ENCODE measurements around the gene ELP5. TPM values are rescaled to one million over a fixed set of nuclear protein-coding genes. Genes with fewer than 3 reads are reported as not detected.

Gene ELP5
- total RNA-seq (2022; extraction: Qiagen RNA extraction; ENCODE audit: low read depth): 117 to 137 TPM (median 127 TPM) in 5 replicates

GRCh38 chr17:7252176-7253043 is at the start of gene ELP5:
TSS of gene ELP5 (plus strand) at chr17:7252215. CDS start at chr17:7252551, 336 bp downstream.

GRCh38 chr17:7219812-7220592 is 32.0 kb upstream of the ELP5 start, which contains the start of the genes ACADVL and DLG4:
TSS of gene ACADVL (plus strand) at chr17:7219938. CDS start at chr17:7219985, 47 bp downstream.
TSS of gene DLG4 (minus strand) at chr17:7219836.

DNA sequence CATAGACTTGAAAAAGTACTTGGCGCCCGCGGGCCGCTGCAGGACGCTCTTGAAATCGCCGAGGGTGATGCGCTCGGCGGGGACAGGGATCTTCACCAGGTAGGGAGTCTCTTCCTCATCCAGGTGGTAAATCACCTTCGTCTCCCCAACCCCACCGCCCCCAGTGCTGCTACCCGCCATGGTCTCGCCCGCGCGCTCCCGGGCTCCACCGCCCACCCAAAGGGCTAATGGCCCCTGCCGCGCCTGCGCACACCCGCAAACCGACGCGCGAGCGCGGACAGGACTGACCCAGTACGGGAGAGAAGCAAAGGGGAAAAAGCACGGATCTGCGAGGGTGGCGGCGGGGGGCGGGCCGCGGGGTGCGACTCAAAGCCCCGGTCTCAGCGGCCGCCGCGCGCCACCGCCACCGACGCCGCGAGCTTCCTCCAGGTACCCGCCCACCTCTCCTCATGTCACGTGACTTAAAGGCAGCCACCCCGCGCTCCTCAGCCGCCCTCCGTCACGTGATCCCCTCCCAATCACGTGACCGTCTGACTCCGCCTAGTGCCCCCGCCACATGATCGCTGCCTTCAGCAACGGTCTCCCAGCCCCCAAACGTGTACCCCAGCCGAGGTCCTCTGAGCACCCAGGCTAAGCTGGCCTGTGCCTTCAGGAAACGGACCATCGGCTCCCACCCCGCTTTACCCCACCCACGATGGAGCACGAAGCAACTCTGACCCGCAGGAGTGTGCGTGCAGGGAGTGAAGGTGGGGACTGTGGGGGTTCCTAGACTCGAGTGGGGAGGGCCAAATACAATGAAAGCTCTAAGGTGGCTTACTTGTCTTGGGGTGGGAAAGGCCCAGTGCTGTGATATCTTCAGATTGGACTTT is 17.7 kb upstream of the ELP5 start, which contains the start of gene DVL2:
Gene DVL2, minus strand, starts transcription at position 435 of the 869 bp plus-strand sequence. Its CDS starts 255 bp downstream, at position 180.

DNA sequence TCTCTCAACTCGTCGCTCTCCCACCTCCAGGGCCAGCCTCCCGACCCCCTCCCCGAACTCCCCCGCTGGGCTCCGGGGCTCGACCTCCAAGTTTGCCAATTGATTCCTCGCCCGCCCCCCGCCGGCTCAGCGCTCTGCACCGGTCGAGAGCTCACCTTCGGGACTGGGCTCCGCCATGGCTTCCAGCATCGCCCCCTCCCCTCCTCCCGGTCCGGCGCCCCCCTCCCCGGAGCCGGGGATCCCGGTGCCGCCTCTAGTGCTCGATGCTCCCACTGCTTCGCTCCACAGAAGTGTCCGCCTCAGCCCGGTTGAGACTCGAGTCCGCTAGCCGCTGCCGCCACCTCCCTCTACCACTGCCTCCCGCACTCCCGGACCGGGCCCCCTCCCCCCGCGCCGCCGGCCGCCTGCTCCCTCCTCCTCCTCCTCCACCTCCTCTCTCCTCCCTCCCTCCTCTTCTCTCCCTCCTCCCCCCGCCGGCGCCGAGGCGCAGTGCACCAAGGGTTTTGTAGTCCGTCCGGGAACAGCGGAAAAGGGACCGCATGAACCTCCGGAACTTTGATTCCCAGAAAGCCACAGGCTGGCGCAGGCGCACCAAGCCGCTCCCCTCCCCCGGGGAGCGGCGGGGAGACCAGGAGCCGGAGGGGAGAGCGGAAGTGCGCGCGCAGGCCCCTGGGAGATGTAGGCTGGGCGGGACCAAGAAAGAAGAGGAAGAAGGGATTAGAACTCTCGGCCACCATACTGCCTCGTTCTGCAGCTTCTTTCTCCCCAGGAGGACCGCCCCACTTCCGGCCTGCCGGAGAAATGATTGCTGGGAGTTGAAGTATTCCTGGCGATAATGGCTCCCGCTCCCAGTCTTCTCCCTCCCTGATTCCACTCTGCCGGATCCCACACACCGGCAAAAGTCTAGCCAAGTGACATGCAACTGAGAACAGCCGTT is 12.7 kb upstream of the ELP5 start, which contains the start of gene PHF23:
Gene PHF23, minus strand, starts transcription at position 367 of the 937 bp plus-strand sequence. Its CDS starts 178 bp downstream, at position 189.

DNA sequence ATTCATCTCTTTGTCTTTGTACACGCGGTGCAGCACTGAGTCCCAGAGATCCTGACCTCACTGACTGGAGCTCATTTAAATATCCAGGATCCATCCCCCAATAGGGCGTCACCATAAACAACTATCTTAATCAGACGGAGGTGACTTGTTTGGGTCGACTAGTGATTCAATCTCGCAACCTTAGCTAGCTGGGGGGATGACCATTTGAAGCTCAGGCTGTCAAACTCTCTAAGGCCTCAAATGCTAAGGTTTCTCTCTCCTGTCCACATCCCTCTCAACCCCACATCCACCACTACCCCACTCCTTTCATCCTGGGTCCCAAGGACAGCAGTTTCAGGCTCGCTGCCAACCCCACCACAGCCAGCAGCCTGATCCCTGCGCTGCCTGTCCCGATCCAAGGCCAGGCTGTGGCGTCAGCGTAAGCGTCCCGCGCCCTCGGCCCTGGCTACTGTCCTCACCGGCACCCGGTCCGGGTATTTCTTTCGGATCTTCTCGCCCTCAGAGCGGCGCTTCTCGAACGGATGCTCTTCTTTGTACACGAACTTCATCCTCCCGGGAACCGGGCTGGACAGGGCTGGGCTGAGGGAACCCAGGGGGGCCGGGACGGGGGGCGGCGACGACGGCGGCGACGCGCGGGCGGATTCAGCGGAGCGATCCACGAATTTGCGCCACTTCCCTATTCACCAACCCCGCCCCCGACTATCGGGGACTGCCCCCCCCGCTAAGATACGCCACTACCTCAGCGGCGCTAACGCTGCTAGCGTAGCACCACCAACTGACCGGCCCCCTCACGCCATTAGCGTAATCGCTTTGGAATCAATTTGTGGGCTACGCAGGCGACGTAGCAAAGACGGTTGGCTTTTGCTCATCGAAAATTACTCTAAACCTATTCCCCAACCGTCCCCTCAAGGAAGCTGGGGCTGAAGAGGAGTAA is 10.0 kb upstream of the ELP5 start, which contains the start of gene GABARAP:
Gene GABARAP, minus strand, starts transcription at position 667 of the 934 bp plus-strand sequence. Its CDS starts 119 bp downstream, at position 548.

GRCh38 chr17:7251661-7252175 is 297 bp upstream of the ELP5 start, which contains the start of gene CTDNEP1:
TSS of gene CTDNEP1 (minus strand) at chr17:7251734. CDS start at chr17:7251296, 438 bp downstream.

GRCh38 chr17:7262192-7262934 is 10.3 kb downstream of the ELP5 start, which contains the start of gene CLDN7:
TSS of gene CLDN7 (minus strand) at chr17:7262478. CDS start at chr17:7262043, 435 bp downstream.

GRCh38 chr17:7281074-7281952 is 29.3 kb downstream of the ELP5 start, which contains the start of gene SLC2A4:
TSS of gene SLC2A4 (plus strand) at chr17:7281718. CDS start at chr17:7281935, 217 bp downstream.

GRCh38 chr17:7294614-7295153 is 42.7 kb downstream of the ELP5 start, which contains the start of gene YBX2:
TSS of gene YBX2 (minus strand) at chr17:7294639. CDS start at chr17:7294500, 139 bp downstream.

DNA sequence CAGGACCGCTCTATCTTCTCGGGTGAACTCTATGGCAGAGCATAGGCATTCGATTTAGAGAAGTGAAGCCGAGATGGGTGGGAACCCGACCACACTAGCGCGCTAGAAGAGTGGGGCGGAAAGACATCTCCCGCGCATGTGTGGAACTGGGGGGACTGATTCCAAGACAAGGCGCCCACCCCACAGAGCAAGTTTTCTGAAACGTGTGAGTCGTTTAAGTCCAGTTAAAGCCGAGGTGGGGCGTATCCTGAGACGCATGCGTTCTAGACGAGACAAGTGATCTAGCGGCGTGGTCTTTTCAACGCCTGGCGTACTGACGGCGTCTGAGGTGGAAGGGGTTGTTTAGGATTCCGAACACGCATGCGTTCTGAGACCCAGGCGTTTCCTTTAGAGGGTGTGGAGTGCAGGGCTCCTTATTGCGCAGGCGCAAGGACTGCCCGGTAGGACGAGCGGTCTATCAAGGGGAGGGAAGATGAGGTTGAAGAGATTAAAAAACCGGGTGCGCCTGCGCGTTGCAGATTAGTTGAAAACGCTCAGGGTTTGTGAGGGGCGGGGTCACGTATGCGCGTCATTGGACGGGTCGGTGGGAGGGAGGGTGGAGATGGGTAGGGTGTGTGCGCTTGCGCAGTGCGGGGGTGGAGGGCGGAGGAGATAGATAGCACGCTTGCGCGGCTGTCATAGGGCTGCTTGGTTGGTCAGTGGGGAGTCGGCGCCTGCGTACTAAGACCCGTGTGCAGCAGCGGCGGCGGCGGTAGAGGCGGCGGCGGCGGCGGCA is 55.1 kb downstream of the ELP5 start, which contains the start of gene EIF5A:
Gene EIF5A, plus strand, starts transcription at position 718 of the 775 bp plus-strand sequence. CDS start 2,008 bp downstream, outside the sequence.

Other genes starting within 250 kb of the ELP5 start
- 462 to 521 TPM (median 474 TPM) in 5 replicates for gene RNASEK, start 239.6 kb upstream of the ELP5 start, total RNA-seq (2022; extraction: Qiagen RNA extraction; ENCODE audit: low read depth)
- not detected in 5 replicates for gene BCL6B, start 229.2 kb upstream of the ELP5 start, total RNA-seq (2022; extraction: Qiagen RNA extraction; ENCODE audit: low read depth)
- 9.2 to 12.7 TPM (median 12.1 TPM) in 5 replicates for gene SLC16A13, start 216.2 kb upstream of the ELP5 start, total RNA-seq (2022; extraction: Qiagen RNA extraction; ENCODE audit: low read depth)
- not detected in 5 replicates for gene SLC16A11, start 208.1 kb upstream of the ELP5 start, total RNA-seq (2022; extraction: Qiagen RNA extraction; ENCODE audit: low read depth)
- gene CLEC10A, start 172.0 kb upstream of the ELP5 start, total RNA-seq (2022; extraction: Qiagen RNA extraction; ENCODE audit: low read depth): not detected in 5 replicates
- gene ASGR2, start 137.4 kb upstream of the ELP5 start, total RNA-seq (2022; extraction: Qiagen RNA extraction; ENCODE audit: low read depth): 0.24 TPM in 1 of 5 replicates, not detected in the others
- 0.82 to 1.2 TPM (median 1.0 TPM) in 5 replicates for gene ASGR1, start 72.8 kb upstream of the ELP5 start, total RNA-seq (2022; extraction: Qiagen RNA extraction; ENCODE audit: low read depth)
- gene DLG4, start 32.4 kb upstream of the ELP5 start, total RNA-seq (2022; extraction: Qiagen RNA extraction; ENCODE audit: low read depth): 7.9 to 9.6 TPM (median 8.9 TPM) in 5 replicates
- gene ACADVL, start 32.3 kb upstream of the ELP5 start, total RNA-seq (2022; extraction: Qiagen RNA extraction; ENCODE audit: low read depth): 353 to 465 TPM (median 434 TPM) in 5 replicates
- 28.0 to 42.0 TPM (median 34.1 TPM) in 5 replicates for gene DVL2, start 17.7 kb upstream of the ELP5 start, total RNA-seq (2022; extraction: Qiagen RNA extraction; ENCODE audit: low read depth)
- gene PHF23, start 12.8 kb upstream of the ELP5 start, total RNA-seq (2022; extraction: Qiagen RNA extraction; ENCODE audit: low read depth): 83.9 to 111 TPM (median 93.1 TPM) in 5 replicates
- gene GABARAP, start 9.8 kb upstream of the ELP5 start, total RNA-seq (2022; extraction: Qiagen RNA extraction; ENCODE audit: low read depth): 651 to 801 TPM (median 727 TPM) in 5 replicates
- gene CTDNEP1, start 481 bp upstream of the ELP5 start, total RNA-seq (2022; extraction: Qiagen RNA extraction; ENCODE audit: low read depth): 214 to 254 TPM (median 242 TPM) in 5 replicates
- gene CLDN7, start 10.3 kb downstream of the ELP5 start, total RNA-seq (2022; extraction: Qiagen RNA extraction; ENCODE audit: low read depth): 0.54 to 0.90 TPM (median 0.62 TPM) in 5 replicates
- 0.13 to 0.29 TPM (median 0.24 TPM) in 5 replicates for gene SLC2A4, start 29.5 kb downstream of the ELP5 start, total RNA-seq (2022; extraction: Qiagen RNA extraction; ENCODE audit: low read depth)
- 0.45 to 0.97 TPM (median 0.60 TPM) in 4 of 5 replicates, not detected in the other for gene YBX2, start 42.4 kb downstream of the ELP5 start, total RNA-seq (2022; extraction: Qiagen RNA extraction; ENCODE audit: low read depth)
- 1,623 to 1,819 TPM (median 1,736 TPM) in 5 replicates for gene EIF5A, start 55.4 kb downstream of the ELP5 start, total RNA-seq (2022; extraction: Qiagen RNA extraction; ENCODE audit: low read depth)
- gene GPS2, start 63.1 kb downstream of the ELP5 start, total RNA-seq (2022; extraction: Qiagen RNA extraction; ENCODE audit: low read depth): 91.6 to 105 TPM (median 99.8 TPM) in 5 replicates
- 24.3 to 33.5 TPM (median 29.7 TPM) in 5 replicates for gene NEURL4, start 77.1 kb downstream of the ELP5 start, total RNA-seq (2022; extraction: Qiagen RNA extraction; ENCODE audit: low read depth)
- gene ACAP1, start 84.3 kb downstream of the ELP5 start, total RNA-seq (2022; extraction: Qiagen RNA extraction; ENCODE audit: low read depth): 1.9 to 7.2 TPM (median 3.1 TPM) in 5 replicates
- gene KCTD11, start 99.9 kb downstream of the ELP5 start, total RNA-seq (2022; extraction: Qiagen RNA extraction; ENCODE audit: low read depth): 11.9 to 16.4 TPM (median 13.3 TPM) in 5 replicates
- not detected in 5 replicates for gene TMEM95, start 102.9 kb downstream of the ELP5 start, total RNA-seq (2022; extraction: Qiagen RNA extraction; ENCODE audit: low read depth)
- 1.5 to 2.4 TPM (median 1.8 TPM) in 5 replicates for gene TNK1, start 128.9 kb downstream of the ELP5 start, total RNA-seq (2022; extraction: Qiagen RNA extraction; ENCODE audit: low read depth)
- 36.7 to 43.5 TPM (median 37.7 TPM) in 5 replicates for gene PLSCR3, start 142.3 kb downstream of the ELP5 start, total RNA-seq (2022; extraction: Qiagen RNA extraction; ENCODE audit: low read depth)
- 181 to 224 TPM (median 197 TPM) in 5 replicates for gene TMEM256, start 151.9 kb downstream of the ELP5 start, total RNA-seq (2022; extraction: Qiagen RNA extraction; ENCODE audit: low read depth)
- 14.2 to 20.2 TPM (median 17.0 TPM) in 5 replicates for gene NLGN2, start 155.6 kb downstream of the ELP5 start, total RNA-seq (2022; extraction: Qiagen RNA extraction; ENCODE audit: low read depth)
- gene SPEM1, start 168.1 kb downstream of the ELP5 start, total RNA-seq (2022; extraction: Qiagen RNA extraction; ENCODE audit: low read depth): 0.09 TPM in 1 of 5 replicates, not detected in the others
- 0.10 to 0.14 TPM in 2 of 5 replicates, not detected in the others for gene SPEM2, start 173.4 kb downstream of the ELP5 start, total RNA-seq (2022; extraction: Qiagen RNA extraction; ENCODE audit: low read depth)
- 0.01 to 0.04 TPM in 2 of 5 replicates, not detected in the others for gene SPEM3, start 176.6 kb downstream of the ELP5 start, total RNA-seq (2022; extraction: Qiagen RNA extraction; ENCODE audit: low read depth)
- gene TMEM102, start 183.2 kb downstream of the ELP5 start, total RNA-seq (2022; extraction: Qiagen RNA extraction; ENCODE audit: low read depth): 9.6 to 14.5 TPM (median 13.1 TPM) in 5 replicates
- gene FGF11, start 187.3 kb downstream of the ELP5 start, total RNA-seq (2022; extraction: Qiagen RNA extraction; ENCODE audit: low read depth): 0.99 to 1.4 TPM (median 1.4 TPM) in 5 replicates
- gene CHRNB1, start 192.8 kb downstream of the ELP5 start, total RNA-seq (2022; extraction: Qiagen RNA extraction; ENCODE audit: low read depth): 4.7 to 7.6 TPM (median 7.2 TPM) in 5 replicates
- gene ZBTB4, start 227.4 kb downstream of the ELP5 start, total RNA-seq (2022; extraction: Qiagen RNA extraction; ENCODE audit: low read depth): 20.0 to 25.5 TPM (median 23.1 TPM) in 5 replicates
- not detected in 5 replicates for gene SLC35G6, start 229.2 kb downstream of the ELP5 start, total RNA-seq (2022; extraction: Qiagen RNA extraction; ENCODE audit: low read depth)
- 74.3 to 88.3 TPM (median 80.0 TPM) in 5 replicates for gene POLR2A, start 232.2 kb downstream of the ELP5 start, total RNA-seq (2022; extraction: Qiagen RNA extraction; ENCODE audit: low read depth)

Data from A549 treated with CpdA at 1 μM for 4 hours (cell line).